Memory B cell (primary cell): ENCODE measurements around the gene SHISAL1.
"Not testable (repeated sequence)": the region's sequence is repeated elsewhere in the genome, so short reads cannot be mapped to it uniquely, and the experiment has no call there.

Source experiments
- ATAC-seq: fragments of 150-1000 bp; cut with Tn5 transposase; 2 replicates; pipeline ENCODE4 v1.10.0; 2021; ENCODE audit warnings: low read depth, mild to moderate bottlenecking, moderate library complexity
- DNase-seq, 2 donors: peaks; one replicate each; pipeline ENCODE4 v3.0.0; 2022; ENCODE audit warnings: low spot score in 2 of 2
- H3K27ac Mint-ChIP-seq: one replicate; pipeline ENCODE4 v1.8.0; 2022; ENCODE audit warnings: mild to moderate bottlenecking, moderate library complexity, mixed read lengths
- H3K27me3 Mint-ChIP-seq: one replicate; pipeline ENCODE4 v1.8.0; 2022; ENCODE audit warnings: mixed read lengths
- H3K36me3 Mint-ChIP-seq: one replicate; pipeline ENCODE4 v1.8.0; 2022; ENCODE audit warnings: mild to moderate bottlenecking, mixed read lengths
- H3K4me1 Mint-ChIP-seq: one replicate; pipeline ENCODE4 v1.8.0; 2022; ENCODE audit warnings: mixed read lengths
- H3K4me3 Mint-ChIP-seq: one replicate; pipeline ENCODE4 v1.8.0; 2022; ENCODE audit warnings: mild to moderate bottlenecking, moderate library complexity, mixed read lengths
- H3K9me3 Mint-ChIP-seq: one replicate; pipeline ENCODE4 v1.8.0; 2022; ENCODE audit warnings: mixed read lengths

The SHISAL1 gene

GRCh38 chr22:44326491-44326885 lies 13.7 kb upstream of the SHISAL1 start:
- peak overlapping the region; percentile 64 for H3K4me3 Mint-ChIP-seq
- no peak overlapping the region for H3K27ac Mint-ChIP-seq
- peaks cover 32% of the 10 kb centered on the region for H3K27me3 Mint-ChIP-seq
- ATAC-seq = no peak
- DNase-seq = no peak
- H3K36me3 Mint-ChIP-seq = peaks cover 2% of the 10 kb centered on the region
- H3K4me1 Mint-ChIP-seq = peaks cover 17% of the 10 kb centered on the region
- peaks cover 5% of the 10 kb centered on the region for H3K9me3 Mint-ChIP-seq

GRCh38 chr22:44325718-44326490 lies 13.2 kb upstream of the SHISAL1 start:
- Mint-ChIP-seq H3K36me3 (peaks cover 2% of the 10 kb centered on the region), H3K27ac (no peak overlapping the region), H3K4me1 (peaks cover 17% of the 10 kb centered on the region), H3K4me3 (peak overlapping the region; percentile 64), H3K9me3 (peaks cover 5% of the 10 kb centered on the region), H3K27me3 (peaks cover 34% of the 10 kb centered on the region)
- ATAC-seq (no peak), DNase-seq (no peak)

- DNase-seq, H3K27ac Mint-ChIP-seq, ATAC-seq, H3K36me3 Mint-ChIP-seq, H3K4me3 Mint-ChIP-seq, H3K9me3 Mint-ChIP-seq, H3K4me1 Mint-ChIP-seq: not testable (repeated sequence)
- H3K27me3 Mint-ChIP-seq = peaks cover 28% of the 10 kb centered on the region
These were observed 10.5 kb upstream of the SHISAL1 start for GRCh38 chr22:44323140-44323790.

- DNase-seq = no peak
- peaks cover 21% of the 10 kb centered on the region for H3K27me3 Mint-ChIP-seq
- no peak overlapping the region for H3K4me3 Mint-ChIP-seq
- H3K27ac Mint-ChIP-seq = no peak overlapping the region
- peaks cover 2% of the 10 kb centered on the region for H3K36me3 Mint-ChIP-seq
- H3K4me1 Mint-ChIP-seq = peaks cover 4% of the 10 kb centered on the region
- peaks cover 5% of the 10 kb centered on the region for H3K9me3 Mint-ChIP-seq
- ATAC-seq = no peak
These were observed 6.9 kb upstream of the SHISAL1 start for GRCh38 chr22:44319685-44320084.

- ATAC-seq = no peak
- Mint-ChIP-seq H3K9me3 (peaks cover 5% of the 10 kb centered on the region), H3K36me3 (peaks cover 2% of the 10 kb centered on the region)
These were observed 6.0 kb upstream of the SHISAL1 start for GRCh38 chr22:44318751-44319150.

GRCh38 chr22:44317886-44318637 lies 5.3 kb upstream of the SHISAL1 start:
- H3K9me3 Mint-ChIP-seq = peaks cover under 1% of the 10 kb centered on the region
- H3K36me3 Mint-ChIP-seq = no peaks in the 10 kb centered on the region
- no peak overlapping the region for H3K27ac Mint-ChIP-seq
- peaks cover 12% of the 10 kb centered on the region for H3K27me3 Mint-ChIP-seq
- H3K4me1 Mint-ChIP-seq = peaks cover 1% of the 10 kb centered on the region
- DNase-seq (no peak), ATAC-seq (no peak)
- no peak overlapping the region for H3K4me3 Mint-ChIP-seq

More at GRCh38 chr22:44318751-44319150, 6.0 kb upstream of the SHISAL1 start:
- DNase-seq = no peak
- Mint-ChIP-seq H3K4me1 (peaks cover 4% of the 10 kb centered on the region), H3K27ac (no peak overlapping the region), H3K27me3 (peaks cover 17% of the 10 kb centered on the region), H3K4me3 (no peak overlapping the region)

GRCh38 chr22:44317123-44317444 lies 4.3 kb upstream of the SHISAL1 start:
- ATAC-seq (no peak), DNase-seq (no peak)
- H3K9me3 Mint-ChIP-seq = no peaks in the 10 kb centered on the region
- H3K27me3 Mint-ChIP-seq = peaks cover 8% of the 10 kb centered on the region
- no peaks in the 10 kb centered on the region for H3K4me1 Mint-ChIP-seq
- no peak overlapping the region for H3K4me3 Mint-ChIP-seq
- H3K36me3 Mint-ChIP-seq = no peaks in the 10 kb centered on the region
- no peak overlapping the region for H3K27ac Mint-ChIP-seq

GRCh38 chr22:44316393-44317122 lies 3.8 kb upstream of the SHISAL1 start:
- DNase-seq (no peak), ATAC-seq (no peak)
- H3K9me3 Mint-ChIP-seq = no peaks in the 10 kb centered on the region
- no peaks in the 10 kb centered on the region for H3K4me1 Mint-ChIP-seq
- no peaks in the 10 kb centered on the region for H3K36me3 Mint-ChIP-seq
- peaks cover 10% of the 10 kb centered on the region for H3K27me3 Mint-ChIP-seq
- H3K4me3 Mint-ChIP-seq = no peak overlapping the region
- H3K27ac Mint-ChIP-seq = no peak overlapping the region

- Mint-ChIP-seq H3K27me3 (peaks cover 12% of the 10 kb centered on the region), H3K36me3 (no peaks in the 10 kb centered on the region), H3K4me3 (no peak overlapping the region), H3K27ac (no peak overlapping the region), H3K4me1 (no peaks in the 10 kb centered on the region), H3K9me3 (no peaks in the 10 kb centered on the region)
- DNase-seq (no peak), ATAC-seq (no peak)
These were observed 1.8 kb upstream of the SHISAL1 start for GRCh38 chr22:44314425-44315067.

GRCh38 chr22:44313385-44314006 lies 745 bp upstream of the SHISAL1 start:
- Mint-ChIP-seq H3K36me3 (no peaks in the 10 kb centered on the region), H3K9me3 (no peaks in the 10 kb centered on the region), H3K4me1 (no peaks in the 10 kb centered on the region), H3K27ac (no peak overlapping the region), H3K4me3 (no peak overlapping the region), H3K27me3 (peaks cover 14% of the 10 kb centered on the region)
- ATAC-seq (no peak), DNase-seq (no peak)

GRCh38 chr22:44311855-44312170 lies 938 bp downstream of the SHISAL1 start:
- Mint-ChIP-seq H3K27me3 (peaks cover 12% of the 10 kb centered on the region), H3K4me1 (no peaks in the 10 kb centered on the region), H3K4me3 (no peak overlapping the region), H3K9me3 (no peaks in the 10 kb centered on the region), H3K36me3 (no peaks in the 10 kb centered on the region), H3K27ac (no peak overlapping the region)
- ATAC-seq (no peak), DNase-seq (no peak)

- ATAC-seq (no peak), DNase-seq (no peak)
- Mint-ChIP-seq H3K27me3 (peaks cover 18% of the 10 kb centered on the region), H3K4me3 (no peak overlapping the region), H3K9me3 (peaks cover 3% of the 10 kb centered on the region), H3K27ac (no peak overlapping the region), H3K4me1 (peaks cover 5% of the 10 kb centered on the region), H3K36me3 (no peaks in the 10 kb centered on the region)
These were observed 1.5 kb downstream of the SHISAL1 start for GRCh38 chr22:44311104-44311854.

GRCh38 chr22:44309647-44310046 lies 3.1 kb downstream of the SHISAL1 start:
- H3K4me3 Mint-ChIP-seq = no peak overlapping the region
- peaks cover 8% of the 10 kb centered on the region for H3K4me1 Mint-ChIP-seq
- H3K36me3 Mint-ChIP-seq = no peaks in the 10 kb centered on the region
- peaks cover 5% of the 10 kb centered on the region for H3K9me3 Mint-ChIP-seq
- no peak for ATAC-seq
- peaks cover 19% of the 10 kb centered on the region for H3K27me3 Mint-ChIP-seq
- H3K27ac Mint-ChIP-seq = no peak overlapping the region
- DNase-seq = no peak
